Measurements from ENCODE around the gene ARL13A. TPM values are rescaled to one million over a fixed set of nuclear protein-coding genes. Genes with fewer than 3 reads are reported as not detected.

Gene ARL13A
- total and polyA plus RNA-seq, 7 donors: not detected

DNA sequence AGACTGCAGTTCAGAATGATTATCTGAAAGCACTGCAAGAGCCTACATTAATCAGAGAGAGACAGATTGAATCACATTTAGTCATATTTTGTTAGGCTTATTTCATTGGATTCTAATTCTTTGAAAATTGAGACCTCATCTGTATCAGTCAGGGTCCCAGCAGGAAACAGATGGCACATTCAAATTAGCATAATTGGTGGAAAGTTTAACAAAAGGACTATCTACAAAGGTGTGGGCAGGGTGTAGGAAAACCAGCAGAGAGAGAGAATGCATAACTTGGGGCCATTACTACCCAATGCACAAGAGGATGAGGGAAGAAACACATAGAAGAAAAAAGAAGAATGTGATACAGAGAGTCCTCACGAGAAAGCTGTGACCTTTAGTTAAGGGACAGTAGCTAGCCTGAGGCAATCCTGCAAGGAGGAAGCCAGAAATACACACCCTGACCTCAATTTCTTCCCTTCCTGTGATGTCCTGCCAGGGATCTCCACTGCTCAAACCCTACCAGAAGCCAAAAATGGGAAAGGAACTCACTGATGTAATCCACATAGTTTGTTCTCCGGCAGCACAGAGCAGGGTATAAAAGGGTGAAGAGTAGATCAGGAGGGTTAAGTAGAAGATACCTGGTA lies 23.1 kb upstream of the ARL13A start:
- intact Hi-C loops (cut with DNase I): no loop called here
- TF ChIP-seq, protein P1, sequence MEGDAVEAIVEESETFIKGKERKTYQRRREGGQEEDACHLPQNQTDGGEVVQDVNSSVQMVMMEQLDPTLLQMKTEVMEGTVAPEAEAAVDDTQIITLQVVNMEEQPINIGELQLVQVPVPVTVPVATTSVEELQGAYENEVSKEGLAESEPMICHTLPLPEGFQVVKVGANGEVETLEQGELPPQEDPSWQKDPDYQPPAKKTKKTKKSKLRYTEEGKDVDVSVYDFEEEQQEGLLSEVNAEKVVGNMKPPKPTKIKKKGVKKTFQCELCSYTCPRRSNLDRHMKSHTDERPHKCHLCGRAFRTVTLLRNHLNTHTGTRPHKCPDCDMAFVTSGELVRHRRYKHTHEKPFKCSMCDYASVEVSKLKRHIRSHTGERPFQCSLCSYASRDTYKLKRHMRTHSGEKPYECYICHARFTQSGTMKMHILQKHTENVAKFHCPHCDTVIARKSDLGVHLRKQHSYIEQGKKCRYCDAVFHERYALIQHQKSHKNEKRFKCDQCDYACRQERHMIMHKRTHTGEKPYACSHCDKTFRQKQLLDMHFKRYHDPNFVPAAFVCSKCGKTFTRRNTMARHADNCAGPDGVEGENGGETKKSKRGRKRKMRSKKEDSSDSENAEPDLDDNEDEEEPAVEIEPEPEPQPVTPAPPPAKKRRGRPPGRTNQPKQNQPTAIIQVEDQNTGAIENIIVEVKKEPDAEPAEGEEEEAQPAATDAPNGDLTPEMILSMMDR (IDR thresholded peaks at IDR 0.05): no peak
- no peak overlapping the region for H3K27ac ChIP-seq
- no peak overlapping the region for H3K4me3 ChIP-seq
- no peaks in the 10 kb centered on the region for H3K4me1 ChIP-seq
- WGBS, 3 donors: 21 to 46% (median 33%) methylated on average over 2 of the region's 2 CpGs
- H3K36me3 ChIP-seq (ENCODE audit: insufficient read depth in 1 of 2, low read depth in 1 of 2): no peaks in the 10 kb centered on the region
- H3K27me3 ChIP-seq (ENCODE audit: insufficient read depth in 3 of 3, low read length in 2 of 3): no peaks in the 10 kb centered on the region
- ATAC-seq (no peak), DNase-seq (no peak)
- H3K9me3 ChIP-seq: no peaks in the 10 kb centered on the region

DNA sequence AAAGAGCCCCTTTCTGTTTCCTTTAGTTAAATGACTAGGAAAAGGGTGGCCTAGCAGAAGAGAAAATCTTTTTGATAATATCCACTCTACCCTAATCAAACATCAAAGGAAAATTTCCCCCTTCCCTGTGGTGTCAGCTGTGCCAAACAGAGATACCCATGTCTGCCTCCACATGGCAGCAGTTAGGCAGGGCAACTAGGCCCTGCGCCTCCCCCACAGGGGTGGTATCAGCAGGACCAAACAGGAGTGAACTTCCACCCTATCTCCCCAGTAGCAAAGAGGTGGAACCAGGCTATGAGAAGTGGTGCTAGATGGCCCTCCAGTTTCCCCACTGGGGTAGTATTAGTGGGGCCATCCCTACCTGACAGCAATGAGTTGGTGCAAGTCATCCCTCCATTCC lies 21.0 kb upstream of the ARL13A start:
- Histone ChIP-seq H3K4me1 (no peaks in the 10 kb centered on the region), H3K9me3 (no peaks in the 10 kb centered on the region), H3K27me3 (ENCODE audit: insufficient read depth in 3 of 3, low read length in 2 of 3) (no peaks in the 10 kb centered on the region), H3K27ac (no peak overlapping the region), H3K4me3 (no peak overlapping the region), H3K36me3 (ENCODE audit: insufficient read depth in 1 of 2, low read depth in 1 of 2) (no peaks in the 10 kb centered on the region)
- DNase-seq (no peak), ATAC-seq (no peak)
- TF ChIP-seq, protein P1 (IDR thresholded peaks at IDR 0.05): no peak
- intact Hi-C loops (cut with DNase I): no loop called here
- WGBS, 3 donors: 86 to 100% (median 95%) methylated on average over 1 of the region's 1 CpG

DNA sequence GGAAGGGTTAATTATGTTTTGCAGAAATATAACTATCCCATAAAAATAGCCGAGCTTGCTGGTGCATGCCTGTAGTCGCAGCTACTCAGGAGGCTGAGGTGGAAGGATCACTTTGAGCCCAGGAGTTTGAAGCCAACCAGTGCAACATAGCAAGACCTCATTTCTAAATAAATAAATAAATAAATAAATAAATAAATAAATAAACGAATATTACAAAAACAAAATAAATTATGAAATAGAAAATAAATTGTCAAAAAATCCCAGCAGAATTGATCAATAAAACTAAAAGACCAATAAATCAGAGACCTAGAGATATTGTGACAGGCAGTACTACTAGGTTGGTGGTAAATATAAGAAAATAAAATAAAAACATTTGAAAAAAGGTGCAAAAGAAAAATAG lies 6.7 kb upstream of the ARL13A start:
- 82 to 85% (median 83%) methylated on average over 3 of the region's 3 CpGs for WGBS, 3 donors
- ATAC-seq: no peak
- DNase-seq: no peak

DNA sequence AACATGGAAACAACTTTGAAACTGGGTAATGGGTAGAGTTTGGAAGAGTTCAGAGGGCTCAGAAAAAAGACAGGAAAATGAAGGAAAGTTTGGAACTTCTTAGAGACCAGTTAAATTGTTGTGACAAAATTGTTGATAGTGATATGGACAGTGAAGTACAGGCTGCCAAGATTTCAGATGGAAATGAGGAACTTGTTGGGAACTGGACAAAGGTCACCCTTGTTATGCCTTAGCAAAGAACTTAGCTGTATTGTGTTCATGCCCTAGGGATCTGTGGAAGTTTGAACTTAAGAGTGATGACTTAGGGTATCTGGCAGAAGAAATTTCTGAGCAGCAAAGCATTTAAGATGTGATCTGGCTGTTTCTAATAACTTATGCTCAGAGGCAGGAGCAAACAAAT lies 5.1 kb upstream of the ARL13A start:
- TF ChIP-seq, protein P1 (IDR thresholded peaks at IDR 0.05): no peak
- Histone ChIP-seq H3K36me3 (ENCODE audit: insufficient read depth in 1 of 2, low read depth in 1 of 2) (no peaks in the 10 kb centered on the region), H3K4me3 (no peak overlapping the region), H3K4me1 (no peaks in the 10 kb centered on the region), H3K9me3 (no peaks in the 10 kb centered on the region), H3K27me3 (ENCODE audit: insufficient read depth in 3 of 3, low read length in 2 of 3) (peaks cover 0 to 3% (median 0%) of the 10 kb centered on the region in 3 donors), H3K27ac (no peak overlapping the region)
- ATAC-seq (no peak), DNase-seq (no peak)
- intact Hi-C loops (cut with DNase I): no loop called here

More for the DNA sequence above, 6.7 kb upstream of the ARL13A start:
- H3K27ac ChIP-seq: no peak overlapping the region
- intact Hi-C loops (cut with DNase I): no loop called here
- peaks cover 0 to 3% (median 0%) of the 10 kb centered on the region in 3 donors for H3K27me3 ChIP-seq (ENCODE audit: insufficient read depth in 3 of 3, low read length in 2 of 3)
- H3K4me1 ChIP-seq: no peaks in the 10 kb centered on the region
- no peaks in the 10 kb centered on the region for H3K36me3 ChIP-seq (ENCODE audit: insufficient read depth in 1 of 2, low read depth in 1 of 2)
- no peak overlapping the region for H3K4me3 ChIP-seq
- TF ChIP-seq, protein P1 (IDR thresholded peaks at IDR 0.05): no peak
- no peaks in the 10 kb centered on the region for H3K9me3 ChIP-seq

DNA sequence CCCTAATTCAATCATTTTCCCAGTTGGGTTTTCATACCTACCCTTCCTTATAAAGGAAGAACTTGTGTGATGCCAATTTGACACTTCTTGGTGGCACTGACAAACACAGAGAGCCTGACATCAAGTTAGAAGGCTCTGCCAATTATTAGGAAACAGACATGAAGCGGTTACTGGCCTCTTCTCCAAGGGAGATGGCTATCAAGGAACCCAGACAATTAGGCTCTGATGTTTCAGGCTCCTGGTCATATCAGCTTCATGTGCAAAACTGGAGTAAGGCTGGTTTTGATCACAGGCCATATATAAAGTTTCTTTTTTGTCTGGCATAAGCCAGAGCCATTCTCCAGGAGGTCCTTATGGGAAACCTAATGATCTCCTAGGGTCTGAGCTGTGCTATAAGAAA lies 428 bp downstream of the ARL13A start:
- no peak overlapping the region for H3K4me3 ChIP-seq
- intact Hi-C loops (cut with DNase I): no loop called here
- TF ChIP-seq, protein P1 (IDR thresholded peaks at IDR 0.05): no peak
- H3K36me3 ChIP-seq (ENCODE audit: insufficient read depth in 1 of 2, low read depth in 1 of 2): no peaks in the 10 kb centered on the region
- H3K27ac ChIP-seq: no peak overlapping the region
- no peaks in the 10 kb centered on the region for H3K9me3 ChIP-seq
- ATAC-seq: no peak
- 55 to 92% (median 74%) methylated on average over 1 of the region's 1 CpG for WGBS, 3 donors
- no peak for DNase-seq
- no peaks in the 10 kb centered on the region for H3K27me3 ChIP-seq (ENCODE audit: insufficient read depth in 3 of 3, low read length in 2 of 3)
- H3K4me1 ChIP-seq: no peaks in the 10 kb centered on the region

All from psoas muscle (tissue), 8 donors.